Ureter (tissue), 1 donor: ENCODE measurements around the gene AAR2. TPM values are rescaled to one million over a fixed set of nuclear protein-coding genes. Genes with fewer than 3 reads are reported as not detected.

ENCODE experiments used
- DNase-seq: peaks from one replicate; pipeline ENCODE4 v3.0.0-alpha.2; 2020; ENCODE audit warnings: low spot score
- total RNA-seq: library from RNA; stranded (reverse); gene quantifications from one replicate; pipeline ENCODE4 v1.2.4, GENCODE V29; 2023
- donor health status: DM: yes; HTN: yes; CAD: no.

AAR2 gene
- total RNA-seq, 1 donor from 2014 or later, result 30.8 TPM

- no peak for DNase-seq
Measured at GRCh38 chr20:36218380-36219064, 17.8 kb upstream of the AAR2 start.

GRCh38 chr20:36219671-36220220, 16.5 kb upstream of the AAR2 start:
- DNase-seq, result no peak

GRCh38 chr20:36225666-36226065, 10.6 kb upstream of the AAR2 start:
- no peak for DNase-seq

GRCh38 chr20:36228770-36229169, 7.5 kb upstream of the AAR2 start:
- no peak for DNase-seq

GRCh38 chr20:36230019-36230418, 6.3 kb upstream of the AAR2 start:
- DNase-seq, result no peak

GRCh38 chr20:36231331-36231730, 4.9 kb upstream of the AAR2 start:
- DNase-seq, result no peak

- DNase-seq, result no peak
Measured at GRCh38 chr20:36234771-36235320, 1.4 kb upstream of the AAR2 start.

- no peak for DNase-seq
Measured at GRCh38 chr20:36236786-36237121, 476 bp downstream of the AAR2 start.

- no peak for DNase-seq
Measured at GRCh38 chr20:36237477-36237876, 1.2 kb downstream of the AAR2 start.

GRCh38 chr20:36238153-36238552, 1.9 kb downstream of the AAR2 start:
- no peak for DNase-seq

- no peak for DNase-seq
Measured at GRCh38 chr20:36238760-36239159, 2.5 kb downstream of the AAR2 start.

GRCh38 chr20:36240076-36240475, 3.8 kb downstream of the AAR2 start:
- no peak for DNase-seq

- no peak for DNase-seq
Measured at GRCh38 chr20:36241678-36242077, 5.4 kb downstream of the AAR2 start.

GRCh38 chr20:36243726-36244125, 7.4 kb downstream of the AAR2 start:
- no peak for DNase-seq

GRCh38 chr20:36246401-36246800, 10.1 kb downstream of the AAR2 start:
- no peak for DNase-seq

- no peak for DNase-seq
Measured at GRCh38 chr20:36248836-36249235, 12.6 kb downstream of the AAR2 start.

- DNase-seq, result no peak
Measured at GRCh38 chr20:36249450-36249849, 13.2 kb downstream of the AAR2 start.

- no peak for DNase-seq
Measured at GRCh38 chr20:36251426-36251825, 15.1 kb downstream of the AAR2 start.

- no peak for DNase-seq
Measured at GRCh38 chr20:36252511-36252910, 16.2 kb downstream of the AAR2 start.

- DNase-seq, result no peak
Measured at GRCh38 chr20:36253036-36253435, 16.8 kb downstream of the AAR2 start.

GRCh38 chr20:36254076-36254475, 17.8 kb downstream of the AAR2 start:
- DNase-seq, result no peak

GRCh38 chr20:36255445-36255844, 19.2 kb downstream of the AAR2 start:
- DNase-seq, result no peak

GRCh38 chr20:36259177-36260061, 23.1 kb downstream of the AAR2 start:
- no peak for DNase-seq
